Hypothalamus (tissue), 51 donors: Measurements from ENCODE around the gene PROSER2.

Source experiments
- DNase-seq, 51 donors: peaks; one replicate each; lab custom pipeline; 2025; lab: John Stamatoyannopoulos, UW

The PROSER2 gene

GRCh38 chr10:11799736-11800080 lies 23.4 kb upstream of the PROSER2 start:
- no peak for DNase-seq

- no peak for DNase-seq
These were observed 18.8 kb upstream of the PROSER2 start for GRCh38 chr10:11804336-11804735.

- DNase-seq = no peak
These were observed 17.4 kb upstream of the PROSER2 start for GRCh38 chr10:11805792-11806191.

GRCh38 chr10:11806706-11807105 lies 16.4 kb upstream of the PROSER2 start:
- DNase-seq = no peak

- DNase-seq = no peak
These were observed 14.3 kb upstream of the PROSER2 start for GRCh38 chr10:11808808-11809207.

GRCh38 chr10:11810313-11810766 lies 12.8 kb upstream of the PROSER2 start:
- DNase-seq = no peak

- DNase-seq = no peak
These were observed 12.2 kb upstream of the PROSER2 start for GRCh38 chr10:11810973-11811372.

- no peak for DNase-seq
These were observed 10.0 kb upstream of the PROSER2 start for GRCh38 chr10:11813177-11813576.

- no peak for DNase-seq
These were observed 9.1 kb upstream of the PROSER2 start for GRCh38 chr10:11813855-11814567.

GRCh38 chr10:11819027-11819426 lies 4.1 kb upstream of the PROSER2 start:
- no peak for DNase-seq

GRCh38 chr10:11822026-11822756 lies 965 bp upstream of the PROSER2 start:
- DNase-seq = no peak

- DNase-seq = no peak
These were observed 391 bp upstream of the PROSER2 start for GRCh38 chr10:11822809-11823121.

- no peak for DNase-seq
These were observed 812 bp downstream of the PROSER2 start for GRCh38 chr10:11823989-11824346.

- no peak for DNase-seq
These were observed 1.2 kb downstream of the PROSER2 start for GRCh38 chr10:11824376-11824775.

GRCh38 chr10:11824825-11825224 lies 1.7 kb downstream of the PROSER2 start:
- no peak for DNase-seq

- DNase-seq = no peak
These were observed 2.7 kb downstream of the PROSER2 start for GRCh38 chr10:11825796-11826414.

GRCh38 chr10:11827006-11827405 lies 3.9 kb downstream of the PROSER2 start:
- DNase-seq = no peak

- no peak for DNase-seq
These were observed 4.3 kb downstream of the PROSER2 start for GRCh38 chr10:11827414-11827813.

- no peak for DNase-seq
These were observed 5.6 kb downstream of the PROSER2 start for GRCh38 chr10:11828682-11829284.

- DNase-seq = no peak
These were observed 7.8 kb downstream of the PROSER2 start for GRCh38 chr10:11830836-11831519.

GRCh38 chr10:11831520-11831951 lies 8.4 kb downstream of the PROSER2 start:
- DNase-seq = no peak
